CD4-positive, alpha-beta T cell treated with Interleukin-15 for 4 hours (primary cell): ENCODE results near the gene SLC16A12.

ENCODE experiments used
- DNase-seq: peaks from one replicate; pipeline ENCODE4 v3.0.0-alpha.2; 2020; ENCODE audit warnings: low spot score

The SLC16A12 gene

GRCh38 chr10:89390476-89391225 lies 144.7 kb downstream of the SLC16A12 start:
- DNase-seq: no peak

GRCh38 chr10:89389254-89389653 lies 146.1 kb downstream of the SLC16A12 start:
- peak; percentile 31 for DNase-seq

GRCh38 chr10:89388806-89389205 lies 146.6 kb downstream of the SLC16A12 start:
- DNase-seq: no peak

GRCh38 chr10:89384474-89385340 lies 150.7 kb downstream of the SLC16A12 start:
- DNase-seq: no peak

- no peak for DNase-seq
Measured at GRCh38 chr10:89382757-89383156, 152.6 kb downstream of the SLC16A12 start.
